Measurements from ENCODE around the gene IGF1R. TPM values are rescaled to one million over a fixed set of nuclear protein-coding genes. Genes with fewer than 3 reads are reported as not detected.
A peak's percentile ranks its signal among the peaks of the same experiment; 100 is the strongest.

IGF1R gene
- total RNA-seq, 1 donor from 2014 or later, result 97.7 TPM

DNA sequence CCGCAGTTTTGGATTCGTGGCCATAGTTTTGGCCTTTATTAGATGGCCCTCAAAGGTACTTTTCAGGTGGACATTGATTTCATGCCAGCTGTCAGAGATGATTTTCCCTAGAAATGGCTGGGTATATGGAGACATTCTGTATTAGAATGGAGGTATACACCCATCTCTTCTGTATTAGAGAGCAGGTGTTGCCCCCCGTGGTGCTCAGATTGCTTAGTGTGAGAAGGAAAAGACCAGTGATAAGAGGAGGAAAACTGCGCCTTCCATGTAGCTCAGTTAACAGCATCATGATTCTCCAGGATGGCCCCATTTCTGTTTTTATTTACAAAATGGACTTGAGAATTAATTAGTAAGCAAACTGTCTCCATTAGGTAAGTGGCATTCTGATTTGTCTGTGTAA is 145.9 kb downstream of the IGF1R start:
- Histone ChIP-seq H3K27me3 (no peaks in the 10 kb centered on the region), H3K9me3 (no peaks in the 10 kb centered on the region), H3K27ac (no peak overlapping the region), H3K36me3 (no peaks in the 10 kb centered on the region), H3K4me3 (no peak overlapping the region), H3K4me1 (peaks cover 42% of the 10 kb centered on the region)
- TF ChIP-seq, protein P1, sequence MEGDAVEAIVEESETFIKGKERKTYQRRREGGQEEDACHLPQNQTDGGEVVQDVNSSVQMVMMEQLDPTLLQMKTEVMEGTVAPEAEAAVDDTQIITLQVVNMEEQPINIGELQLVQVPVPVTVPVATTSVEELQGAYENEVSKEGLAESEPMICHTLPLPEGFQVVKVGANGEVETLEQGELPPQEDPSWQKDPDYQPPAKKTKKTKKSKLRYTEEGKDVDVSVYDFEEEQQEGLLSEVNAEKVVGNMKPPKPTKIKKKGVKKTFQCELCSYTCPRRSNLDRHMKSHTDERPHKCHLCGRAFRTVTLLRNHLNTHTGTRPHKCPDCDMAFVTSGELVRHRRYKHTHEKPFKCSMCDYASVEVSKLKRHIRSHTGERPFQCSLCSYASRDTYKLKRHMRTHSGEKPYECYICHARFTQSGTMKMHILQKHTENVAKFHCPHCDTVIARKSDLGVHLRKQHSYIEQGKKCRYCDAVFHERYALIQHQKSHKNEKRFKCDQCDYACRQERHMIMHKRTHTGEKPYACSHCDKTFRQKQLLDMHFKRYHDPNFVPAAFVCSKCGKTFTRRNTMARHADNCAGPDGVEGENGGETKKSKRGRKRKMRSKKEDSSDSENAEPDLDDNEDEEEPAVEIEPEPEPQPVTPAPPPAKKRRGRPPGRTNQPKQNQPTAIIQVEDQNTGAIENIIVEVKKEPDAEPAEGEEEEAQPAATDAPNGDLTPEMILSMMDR (IDR thresholded peaks at IDR 0.05), result no peak
- no peak for DNase-seq (ENCODE audit: extremely low spot score in 2 of 2)
- intact Hi-C loops (cut with DNase I), result no loop called here

DNA sequence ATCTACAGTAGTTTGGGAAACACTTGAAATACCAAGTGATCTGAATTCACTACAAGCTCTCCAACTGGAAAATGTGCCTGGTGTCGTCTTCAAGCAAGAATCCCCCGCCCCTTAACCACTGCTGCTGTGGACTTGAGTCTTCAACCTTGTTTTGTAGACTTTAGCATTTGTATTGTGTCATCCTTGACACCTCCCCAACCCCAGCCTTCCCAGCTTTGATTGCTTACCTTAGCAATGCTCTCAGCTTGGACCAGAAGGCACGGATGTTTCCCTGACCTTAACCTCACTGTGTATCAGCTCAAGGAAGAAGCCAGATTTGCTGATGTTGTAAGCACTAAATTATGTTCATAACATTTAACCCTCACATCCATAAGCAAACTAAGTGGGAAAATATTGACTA is 146.4 kb downstream of the IGF1R start:
- Histone ChIP-seq H3K4me1 (peaks cover 41% of the 10 kb centered on the region), H3K27ac (no peak overlapping the region), H3K9me3 (no peaks in the 10 kb centered on the region), H3K36me3 (no peaks in the 10 kb centered on the region), H3K27me3 (no peaks in the 10 kb centered on the region), H3K4me3 (no peak overlapping the region)
- peak in 1 of 2 donors; percentile 40 for DNase-seq (ENCODE audit: extremely low spot score in 2 of 2)
- TF ChIP-seq, protein P1 (IDR thresholded peaks at IDR 0.05), result no peak
- TF ChIP-seq POLR2AphosphoS5 (IDR thresholded peaks at IDR 0.05; ENCODE audit: insufficient read depth in 1 of 2, low read depth in 1 of 2), result no peak
- no peak for TF ChIP-seq POLR2A (IDR thresholded peaks at IDR 0.05)
- intact Hi-C loops (cut with DNase I), result no loop called here

DNA sequence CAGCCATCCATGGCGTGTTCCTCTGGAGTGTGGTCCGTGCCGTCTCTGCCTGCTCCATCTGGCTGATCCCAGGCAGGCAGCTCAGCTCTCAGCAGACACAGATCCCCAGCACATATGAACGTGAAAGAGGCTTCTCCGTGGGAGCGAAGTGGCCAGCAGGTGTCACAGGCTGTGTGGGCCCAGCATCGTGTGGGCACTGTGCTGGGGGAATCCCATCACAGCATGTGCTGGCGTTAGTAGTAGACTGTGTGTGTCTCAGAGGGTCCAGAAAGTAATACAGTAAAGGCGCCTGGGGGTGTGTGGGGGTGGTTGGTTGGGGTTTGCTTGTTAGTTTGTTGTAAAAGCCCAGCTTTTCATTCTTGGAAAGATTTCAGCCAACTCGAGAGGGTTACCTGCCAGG is 147.6 kb downstream of the IGF1R start:
- H3K4me1 ChIP-seq, result peaks cover 41% of the 10 kb centered on the region
- H3K36me3 ChIP-seq, result no peaks in the 10 kb centered on the region
- intact Hi-C loops (cut with DNase I), result no loop called here
- H3K9me3 ChIP-seq, result no peaks in the 10 kb centered on the region
- H3K27ac ChIP-seq, result no peak overlapping the region
- DNase-seq (ENCODE audit: extremely low spot score in 2 of 2), result peak in 1 of 2 donors; percentile 77
- H3K4me3 ChIP-seq, result no peak overlapping the region
- H3K27me3 ChIP-seq, result no peaks in the 10 kb centered on the region
- no peak for TF ChIP-seq POLR2AphosphoS5 (IDR thresholded peaks at IDR 0.05; ENCODE audit: insufficient read depth in 1 of 2, low read depth in 1 of 2)
- TF ChIP-seq, protein P1 (IDR thresholded peaks at IDR 0.05), result no peak
- no peak for TF ChIP-seq POLR2A (IDR thresholded peaks at IDR 0.05)

DNA sequence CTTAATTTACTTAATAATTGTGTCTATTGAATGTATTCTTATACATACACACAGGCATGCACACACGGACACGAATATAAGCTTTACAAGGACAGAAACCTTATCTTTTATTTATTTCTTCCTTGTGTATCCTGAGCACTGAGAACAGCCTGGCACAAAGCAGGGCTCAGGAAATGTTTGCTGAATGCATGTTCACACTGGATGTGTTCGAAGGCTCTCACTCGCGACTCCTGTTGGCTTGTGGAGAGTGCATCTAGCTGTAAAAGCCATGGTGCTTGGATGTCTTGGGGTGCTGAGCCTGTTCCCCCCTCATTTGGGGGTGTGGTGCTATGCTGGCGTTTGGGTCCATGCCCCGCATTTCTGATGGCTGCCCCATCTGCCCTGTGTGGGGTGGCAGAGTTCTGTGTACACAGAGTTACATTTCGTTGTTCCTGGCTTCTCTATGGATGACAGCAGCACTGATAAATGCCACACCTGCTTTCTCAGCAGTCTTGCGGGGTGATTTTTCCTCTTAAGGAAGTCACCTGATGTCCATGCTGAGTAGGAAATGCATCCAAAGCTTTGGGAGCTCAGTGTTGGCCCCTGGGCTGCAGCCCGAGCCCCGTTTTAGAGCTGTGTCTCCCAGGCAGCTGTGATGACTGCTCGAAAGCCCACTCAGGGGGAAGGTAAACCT is 148.5 kb downstream of the IGF1R start:
- Histone ChIP-seq H3K27me3 (no peaks in the 10 kb centered on the region), H3K9me3 (no peaks in the 10 kb centered on the region), H3K36me3 (no peaks in the 10 kb centered on the region), H3K4me1 (peaks cover 47% of the 10 kb centered on the region), H3K27ac (no peak overlapping the region), H3K4me3 (no peak overlapping the region)
- intact Hi-C loops (cut with DNase I), result no loop called here
- TF ChIP-seq POLR2A (IDR thresholded peaks at IDR 0.05), result no peak
- no peak for TF ChIP-seq POLR2AphosphoS5 (IDR thresholded peaks at IDR 0.05; ENCODE audit: insufficient read depth in 1 of 2, low read depth in 1 of 2)
- TF ChIP-seq, protein P1 (IDR thresholded peaks at IDR 0.05), result no peak
- peak; percentile 20 to 72 for DNase-seq (ENCODE audit: extremely low spot score in 2 of 2)

DNA sequence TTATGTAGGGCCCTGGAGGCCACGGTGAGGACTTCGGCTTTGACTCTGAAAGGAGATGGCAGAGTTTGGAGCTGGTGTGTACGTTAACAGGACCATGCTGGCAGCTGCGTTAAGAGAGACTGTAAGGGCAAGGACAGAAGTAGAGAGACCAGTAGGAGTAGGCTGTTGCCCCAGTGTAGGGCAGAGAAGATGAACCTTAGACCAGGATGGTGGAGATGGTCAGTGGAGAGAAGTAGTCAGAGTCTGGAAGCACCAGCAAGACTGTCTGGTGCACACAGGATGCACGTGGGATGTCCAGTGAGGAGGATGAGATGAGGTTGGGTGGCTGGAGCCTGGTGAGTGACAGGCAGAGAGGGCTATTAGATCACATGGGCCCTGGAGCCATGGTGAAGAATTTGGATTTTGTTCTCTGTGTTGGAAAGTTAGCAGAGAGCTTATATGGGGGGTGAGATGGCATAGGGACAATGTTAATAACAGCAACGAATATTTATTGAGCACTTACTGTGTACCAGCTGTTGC is 150.1 kb downstream of the IGF1R start:
- Histone ChIP-seq H3K9me3 (no peaks in the 10 kb centered on the region), H3K27ac (peak overlapping the region; percentile 30), H3K36me3 (no peaks in the 10 kb centered on the region), H3K27me3 (no peaks in the 10 kb centered on the region), H3K4me1 (peaks cover 54% of the 10 kb centered on the region), H3K4me3 (no peak overlapping the region)
- intact Hi-C loops (cut with DNase I), result no loop called here
- TF ChIP-seq POLR2A (IDR thresholded peaks at IDR 0.05) (no peak), POLR2AphosphoS5 (IDR thresholded peaks at IDR 0.05; ENCODE audit: insufficient read depth in 1 of 2, low read depth in 1 of 2) (no peak)
- TF ChIP-seq, protein P1 (IDR thresholded peaks at IDR 0.05), result no peak
- DNase-seq (ENCODE audit: extremely low spot score in 2 of 2), result peak in 1 of 2 donors; percentile 75
